ENCODE results near the gene IL16.

Gene IL16

GRCh38 chr15:81235276-81236123 is 38.8 kb downstream of the IL16 start:
- Histone ChIP-seq H3K4me3 (ENCODE audit: low read length) (no peak overlapping the region), H3K9me3 (ENCODE audit: control insufficient read depth, low read length) (no peaks in the 10 kb centered on the region), H3K9ac (ENCODE audit: low read length) (peak overlapping the region; percentile 42), H3K27me3 (replicated peaks; ENCODE audit: control insufficient read depth, insufficient read depth, low read length) (no peaks in the 10 kb centered on the region), H3K4me1 (ENCODE audit: control insufficient read depth, insufficient read depth, low read length) (peaks cover 31% of the 10 kb centered on the region), H3K36me3 (ENCODE audit: control insufficient read depth, insufficient read depth, low read length, severe bottlenecking) (no peaks in the 10 kb centered on the region)
- no peak for DNase-seq (ENCODE audit: low read depth)

- Histone ChIP-seq H3K9ac (ENCODE audit: low read length) (peak overlapping the region; percentile 41), H3K9me3 (ENCODE audit: control insufficient read depth, low read length) (peaks cover 19% of the 10 kb centered on the region), H3K36me3 (ENCODE audit: control insufficient read depth, insufficient read depth, low read length, severe bottlenecking) (no peaks in the 10 kb centered on the region), H3K4me3 (ENCODE audit: low read length) (no peak overlapping the region), H3K4me1 (ENCODE audit: control insufficient read depth, insufficient read depth, low read length) (peaks cover 31% of the 10 kb centered on the region), H3K27me3 (replicated peaks; ENCODE audit: control insufficient read depth, insufficient read depth, low read length) (no peaks in the 10 kb centered on the region)
- DNase-seq (ENCODE audit: low read depth): peak; percentile 80
Measured at GRCh38 chr15:81239190-81239589, 42.5 kb downstream of the IL16 start.

DNA sequence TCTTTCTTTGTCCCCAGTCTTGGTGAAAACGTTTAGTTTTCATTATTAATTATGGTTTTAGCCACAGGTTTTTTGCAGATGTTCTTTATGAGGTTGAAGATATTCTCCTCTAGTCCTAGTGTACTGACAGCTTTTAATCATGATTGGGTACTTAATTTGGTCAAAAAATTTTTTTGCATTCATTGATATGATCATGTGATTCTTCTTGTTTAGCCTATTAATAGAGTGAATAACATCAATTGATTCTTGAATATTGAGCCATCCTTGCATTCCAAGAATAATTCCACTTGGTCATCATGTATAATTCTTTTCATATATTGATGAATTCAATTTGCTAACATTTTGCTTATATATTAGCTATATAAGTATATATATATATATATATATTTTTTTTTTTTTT is 46.1 kb downstream of the IL16 start:
- Histone ChIP-seq H3K4me3 (ENCODE audit: low read length) (peak overlapping the region; percentile 24), H3K4me1 (ENCODE audit: control insufficient read depth, insufficient read depth, low read length) (peaks cover 18% of the 10 kb centered on the region)
- no peak for DNase-seq (ENCODE audit: low read depth)

GRCh38 chr15:81244306-81244705 is 47.6 kb downstream of the IL16 start:
- Histone ChIP-seq H3K27me3 (replicated peaks; ENCODE audit: control insufficient read depth, insufficient read depth, low read length) (no peaks in the 10 kb centered on the region), H3K4me3 (ENCODE audit: low read length) (no peak overlapping the region), H3K9me3 (ENCODE audit: control insufficient read depth, low read length) (peaks cover 20% of the 10 kb centered on the region), H3K36me3 (ENCODE audit: control insufficient read depth, insufficient read depth, low read length, severe bottlenecking) (no peaks in the 10 kb centered on the region), H3K4me1 (ENCODE audit: control insufficient read depth, insufficient read depth, low read length) (peaks cover 10% of the 10 kb centered on the region), H3K9ac (ENCODE audit: low read length) (no peak overlapping the region)
- DNase-seq (ENCODE audit: low read depth): no peak

More for the DNA sequence above, 46.1 kb downstream of the IL16 start:
- Histone ChIP-seq H3K9me3 (ENCODE audit: control insufficient read depth, low read length) (peaks cover 20% of the 10 kb centered on the region), H3K9ac (ENCODE audit: low read length) (no peak overlapping the region), H3K36me3 (ENCODE audit: control insufficient read depth, insufficient read depth, low read length, severe bottlenecking) (no peaks in the 10 kb centered on the region), H3K27me3 (replicated peaks; ENCODE audit: control insufficient read depth, insufficient read depth, low read length) (no peaks in the 10 kb centered on the region)

- peaks cover 21% of the 10 kb centered on the region for H3K4me1 ChIP-seq (ENCODE audit: control insufficient read depth, insufficient read depth, low read length)
- no peak overlapping the region for H3K9ac ChIP-seq (ENCODE audit: low read length)
Measured at GRCh38 chr15:81253846-81254245, 57.2 kb downstream of the IL16 start.

DNA sequence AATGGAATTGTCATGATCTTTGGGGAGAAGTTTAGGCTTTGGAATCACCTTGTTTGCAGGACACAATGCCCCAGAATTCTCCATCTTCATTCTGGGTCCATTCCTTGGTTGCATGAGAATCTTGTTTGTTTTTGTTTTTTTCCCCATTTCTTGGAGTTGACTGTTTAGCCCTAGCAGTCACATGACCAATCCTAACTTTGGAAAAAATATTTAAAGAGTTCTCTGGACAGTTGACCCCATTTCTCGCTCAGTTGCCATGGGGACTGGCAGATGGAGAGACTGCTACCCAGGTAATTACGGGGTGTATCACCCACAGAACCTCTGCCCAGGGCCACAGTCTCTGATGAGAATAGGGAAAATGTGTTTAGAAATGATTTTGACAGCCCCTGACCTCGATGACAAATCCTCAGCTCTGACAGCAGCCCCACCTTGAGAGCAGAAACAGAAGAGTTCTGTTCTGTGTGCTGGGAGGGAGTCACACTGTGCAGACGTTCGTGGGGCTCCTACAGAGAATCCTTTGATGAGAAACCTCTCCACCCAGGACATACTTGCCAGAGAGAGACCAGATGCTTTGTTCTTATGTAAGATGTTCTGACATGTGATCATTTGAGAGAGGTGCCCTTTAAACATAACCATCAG is 57.7 kb downstream of the IL16 start:
- H3K9me3 ChIP-seq (ENCODE audit: control insufficient read depth, low read length): peaks cover 11% of the 10 kb centered on the region
- peak; percentile 32 for DNase-seq (ENCODE audit: low read depth)
- peaks cover 21% of the 10 kb centered on the region for H3K4me1 ChIP-seq (ENCODE audit: control insufficient read depth, insufficient read depth, low read length)
- no peaks in the 10 kb centered on the region for H3K27me3 ChIP-seq (replicated peaks; ENCODE audit: control insufficient read depth, insufficient read depth, low read length)
- H3K4me3 ChIP-seq (ENCODE audit: low read length): no peak overlapping the region
- H3K36me3 ChIP-seq (ENCODE audit: control insufficient read depth, insufficient read depth, low read length, severe bottlenecking): peaks cover 3% of the 10 kb centered on the region
- H3K9ac ChIP-seq (ENCODE audit: low read length): peak overlapping the region; percentile 2

More at GRCh38 chr15:81253846-81254245, 57.2 kb downstream of the IL16 start:
- H3K27me3 ChIP-seq (replicated peaks; ENCODE audit: control insufficient read depth, insufficient read depth, low read length): no peaks in the 10 kb centered on the region
- H3K36me3 ChIP-seq (ENCODE audit: control insufficient read depth, insufficient read depth, low read length, severe bottlenecking): peaks cover 3% of the 10 kb centered on the region
- H3K4me3 ChIP-seq (ENCODE audit: low read length): no peak overlapping the region
- peaks cover 11% of the 10 kb centered on the region for H3K9me3 ChIP-seq (ENCODE audit: control insufficient read depth, low read length)
- no peak for DNase-seq (ENCODE audit: low read depth)

DNA sequence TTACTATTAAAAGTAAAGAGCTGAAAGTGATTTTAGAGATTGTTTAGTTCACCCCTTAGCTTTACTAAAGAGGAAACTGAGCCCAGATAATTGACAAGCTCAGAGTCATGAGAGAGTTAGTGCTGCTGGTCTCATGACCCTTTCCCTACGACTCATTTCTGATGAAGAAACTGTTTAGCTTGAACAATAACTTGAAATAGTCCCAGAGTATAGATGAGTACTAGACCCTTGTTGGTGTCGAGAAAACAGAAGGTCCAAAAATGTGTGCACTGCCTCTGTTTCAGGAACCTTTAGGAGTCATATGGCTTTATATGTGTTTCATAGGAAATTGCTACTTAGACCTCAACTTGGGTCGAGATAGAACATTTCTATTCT is 58.2 kb downstream of the IL16 start:
- Histone ChIP-seq H3K9me3 (ENCODE audit: control insufficient read depth, low read length) (peaks cover 6% of the 10 kb centered on the region), H3K4me1 (ENCODE audit: control insufficient read depth, insufficient read depth, low read length) (peaks cover 21% of the 10 kb centered on the region), H3K27me3 (replicated peaks; ENCODE audit: control insufficient read depth, insufficient read depth, low read length) (no peaks in the 10 kb centered on the region), H3K4me3 (ENCODE audit: low read length) (no peak overlapping the region), H3K36me3 (ENCODE audit: control insufficient read depth, insufficient read depth, low read length, severe bottlenecking) (peaks cover 3% of the 10 kb centered on the region), H3K9ac (ENCODE audit: low read length) (peak overlapping the region; percentile 2)
- DNase-seq (ENCODE audit: low read depth): peak; percentile 38

DNA sequence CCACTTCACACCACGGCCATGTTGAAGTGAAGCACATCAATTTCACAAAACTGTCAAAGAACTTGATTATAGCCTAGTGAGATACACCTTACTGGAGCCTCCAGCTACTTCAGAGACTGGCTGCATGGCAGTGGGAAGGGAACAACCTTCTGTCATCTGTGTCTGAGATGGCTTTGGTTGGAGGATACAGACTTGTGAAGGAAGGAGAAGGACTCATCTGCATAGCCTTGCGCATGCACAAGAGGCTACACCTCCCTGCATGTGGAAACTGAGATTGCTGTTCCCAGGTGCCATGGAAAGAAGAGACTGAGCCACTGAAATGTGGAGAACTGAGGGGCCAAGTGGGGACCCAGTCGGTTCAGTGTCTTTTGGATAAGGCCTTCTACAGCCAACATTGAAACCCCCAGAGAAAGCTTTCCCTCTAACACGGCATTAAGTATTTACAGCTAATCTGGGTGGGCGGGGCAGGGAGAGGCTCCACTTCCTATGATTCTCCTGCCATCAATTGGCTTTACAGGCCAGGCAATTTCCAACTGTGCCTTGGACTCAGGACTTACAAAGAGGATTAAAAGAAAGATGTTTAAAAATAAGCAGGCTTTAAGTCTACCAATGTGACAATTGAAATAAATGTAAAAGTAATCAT is 58.8 kb downstream of the IL16 start:
- H3K4me1 ChIP-seq (ENCODE audit: control insufficient read depth, insufficient read depth, low read length): peaks cover 21% of the 10 kb centered on the region
- H3K4me3 ChIP-seq (ENCODE audit: low read length): no peak overlapping the region
- no peak overlapping the region for H3K9ac ChIP-seq (ENCODE audit: low read length)
- DNase-seq (ENCODE audit: low read depth): no peak
- peaks cover 1% of the 10 kb centered on the region for H3K9me3 ChIP-seq (ENCODE audit: control insufficient read depth, low read length)
- peaks cover under 1% of the 10 kb centered on the region for H3K36me3 ChIP-seq (ENCODE audit: control insufficient read depth, insufficient read depth, low read length, severe bottlenecking)
- H3K27me3 ChIP-seq (replicated peaks; ENCODE audit: control insufficient read depth, insufficient read depth, low read length): no peaks in the 10 kb centered on the region

GRCh38 chr15:81255958-81256320 is 59.3 kb downstream of the IL16 start:
- no peaks in the 10 kb centered on the region for H3K36me3 ChIP-seq (ENCODE audit: control insufficient read depth, insufficient read depth, low read length, severe bottlenecking)
- no peak overlapping the region for H3K9ac ChIP-seq (ENCODE audit: low read length)
- H3K9me3 ChIP-seq (ENCODE audit: control insufficient read depth, low read length): no peaks in the 10 kb centered on the region
- no peaks in the 10 kb centered on the region for H3K27me3 ChIP-seq (replicated peaks; ENCODE audit: control insufficient read depth, insufficient read depth, low read length)
- no peak for DNase-seq (ENCODE audit: low read depth)
- peaks cover 21% of the 10 kb centered on the region for H3K4me1 ChIP-seq (ENCODE audit: control insufficient read depth, insufficient read depth, low read length)
- no peak overlapping the region for H3K4me3 ChIP-seq (ENCODE audit: low read length)

DNA sequence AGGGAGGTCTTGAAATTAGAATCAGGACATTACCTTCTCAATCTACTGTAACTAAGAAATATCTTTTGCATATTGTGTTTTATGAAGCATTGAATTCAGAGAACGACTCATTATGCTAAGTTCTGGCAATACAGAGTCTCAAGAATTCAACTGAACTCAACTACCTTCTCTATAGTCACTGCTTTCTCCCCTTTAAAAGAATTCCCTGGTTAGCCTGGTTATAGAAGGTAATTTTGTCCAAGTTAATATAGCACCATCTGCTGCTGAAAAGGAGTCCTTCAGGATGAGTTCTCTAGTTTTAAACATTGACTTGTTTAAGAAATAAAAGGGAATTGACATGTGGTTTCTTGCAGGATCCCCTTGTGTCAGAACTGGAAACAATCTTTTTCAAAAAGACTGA is 60.2 kb downstream of the IL16 start:
- H3K9me3 ChIP-seq (ENCODE audit: control insufficient read depth, low read length): no peaks in the 10 kb centered on the region
- peak overlapping the region; percentile 20 for H3K9ac ChIP-seq (ENCODE audit: low read length)
- peak; percentile 82 for DNase-seq (ENCODE audit: low read depth)
- H3K27me3 ChIP-seq (replicated peaks; ENCODE audit: control insufficient read depth, insufficient read depth, low read length): no peaks in the 10 kb centered on the region
- peaks cover 21% of the 10 kb centered on the region for H3K4me1 ChIP-seq (ENCODE audit: control insufficient read depth, insufficient read depth, low read length)
- no peaks in the 10 kb centered on the region for H3K36me3 ChIP-seq (ENCODE audit: control insufficient read depth, insufficient read depth, low read length, severe bottlenecking)
- no peak overlapping the region for H3K4me3 ChIP-seq (ENCODE audit: low read length)

- Histone ChIP-seq H3K4me3 (ENCODE audit: low read length) (no peak overlapping the region), H3K9me3 (ENCODE audit: control insufficient read depth, low read length) (no peaks in the 10 kb centered on the region), H3K36me3 (ENCODE audit: control insufficient read depth, insufficient read depth, low read length, severe bottlenecking) (no peaks in the 10 kb centered on the region), H3K9ac (ENCODE audit: low read length) (no peak overlapping the region), H3K27me3 (replicated peaks; ENCODE audit: control insufficient read depth, insufficient read depth, low read length) (no peaks in the 10 kb centered on the region), H3K4me1 (ENCODE audit: control insufficient read depth, insufficient read depth, low read length) (peaks cover 21% of the 10 kb centered on the region)
- no peak for DNase-seq (ENCODE audit: low read depth)
Measured at GRCh38 chr15:81257435-81257834, 60.8 kb downstream of the IL16 start.
